8988T (cell line): ENCODE results near the gene KRTAP20-2.

Experiments used
- DNase-seq: peaks from one replicate; pipeline ENCODE4 v3.0.0; 2011

KRTAP20-2 gene

GRCh38 chr21:30676737-30677136, 41.7 kb downstream of the KRTAP20-2 start:
- DNase-seq = no peak

DNA sequence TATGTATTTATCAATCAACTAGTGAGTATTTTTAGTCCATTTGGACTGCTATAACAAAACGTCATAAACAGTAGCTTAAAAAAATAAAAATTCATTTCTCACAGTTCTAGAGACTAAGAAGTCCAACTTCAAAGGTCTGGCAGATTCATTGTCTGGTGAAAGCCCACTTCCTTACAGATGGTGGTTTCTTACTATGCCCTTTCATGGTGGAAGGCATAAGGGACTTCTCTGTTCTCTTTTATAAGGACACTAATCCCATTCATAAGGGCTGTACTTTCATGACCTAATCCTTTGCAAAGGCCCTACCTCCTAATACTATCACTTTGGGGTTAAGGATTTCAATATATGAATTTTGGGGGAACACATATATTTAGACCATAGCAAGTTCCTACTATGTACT, 45.6 kb downstream of the KRTAP20-2 start:
- no peak for DNase-seq

DNA sequence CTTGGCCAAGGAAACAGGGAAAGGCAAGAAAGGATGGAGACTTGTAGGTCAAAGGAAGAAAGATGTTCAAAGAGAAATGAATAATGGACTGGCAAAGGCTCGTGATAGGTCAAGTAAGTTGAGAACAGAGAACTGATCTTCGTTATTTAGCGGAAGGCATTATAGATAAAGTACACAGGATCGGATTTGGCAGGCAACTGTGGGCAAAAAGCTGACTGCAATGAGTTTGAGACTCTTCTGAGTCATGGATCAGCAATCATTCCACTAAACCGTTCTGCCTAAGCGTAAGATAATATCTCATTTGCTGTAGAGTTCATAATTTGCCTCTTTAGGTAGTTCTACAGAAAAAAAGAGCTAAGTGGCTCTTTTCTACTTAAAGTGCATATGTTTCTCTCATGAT, 49.5 kb downstream of the KRTAP20-2 start:
- DNase-seq = no peak
